ENCODE results near the gene PDAP1.
"Not testable (repeated sequence)": the region's sequence is repeated elsewhere in the genome, so short reads cannot be mapped to it uniquely, and the experiment has no call there.

PDAP1 gene

DNA sequence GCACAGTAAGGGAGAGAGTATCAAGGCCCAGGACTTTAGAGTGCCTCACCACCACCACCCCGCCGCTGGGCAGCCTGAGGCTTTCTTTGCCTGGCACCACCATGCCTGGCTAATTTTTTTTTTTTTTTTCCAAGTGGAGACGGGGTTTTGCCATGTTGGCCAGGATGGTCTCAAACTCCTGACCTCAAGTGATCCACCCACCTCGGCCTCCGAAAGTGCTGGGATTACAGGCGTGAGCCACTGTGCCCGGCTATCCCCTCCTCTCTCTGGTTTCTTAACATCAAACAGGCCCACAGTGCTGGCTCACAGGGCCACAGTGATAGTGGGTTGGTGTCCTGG is 28.7 kb downstream of the PDAP1 start:
- not testable (repeated sequence) for DNase-seq (ENCODE audit: extremely low read depth in 1 of 2, low read depth in 1 of 2)

- DNase-seq (ENCODE audit: extremely low read depth in 1 of 2, low read depth in 1 of 2): no peak
Measured at GRCh38 chr7:99379043-99379577, 29.3 kb downstream of the PDAP1 start.

DNA sequence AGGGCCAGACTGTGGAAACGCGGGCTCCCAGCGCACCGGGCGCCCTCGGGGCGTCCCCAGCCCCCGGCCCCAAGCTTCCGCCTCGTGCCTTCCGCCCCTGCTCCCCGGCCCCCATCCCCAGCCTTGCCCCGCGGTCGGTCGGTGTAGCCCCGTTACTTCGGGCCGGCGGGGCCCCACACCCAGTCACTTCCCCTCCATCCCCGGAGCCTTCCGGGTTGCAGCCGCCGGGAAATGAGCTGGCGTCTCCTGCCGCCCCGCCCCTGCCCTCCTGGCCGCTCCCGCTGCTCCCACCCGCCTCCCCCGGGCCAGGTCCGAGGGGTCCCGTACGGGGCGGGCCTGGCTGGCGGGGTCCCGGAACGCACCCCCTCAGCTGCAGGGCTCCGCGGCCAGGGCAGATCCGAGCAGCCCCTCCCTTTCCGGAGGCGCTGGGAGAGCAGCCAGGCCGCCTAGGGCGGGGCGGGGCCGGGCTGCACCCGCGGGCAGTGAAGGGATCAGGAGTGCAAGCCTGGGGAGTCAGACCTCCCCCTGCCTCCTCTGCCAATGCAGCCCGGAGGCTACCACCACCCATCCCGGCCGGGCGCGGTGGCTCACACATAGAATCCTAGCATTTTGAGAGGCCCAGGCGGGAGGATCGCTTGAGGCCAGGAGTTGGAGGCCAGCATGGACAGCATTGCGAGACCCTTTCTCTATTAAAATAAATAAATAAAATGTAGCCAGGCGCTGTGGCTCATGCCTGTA is 33.2 kb downstream of the PDAP1 start:
- DNase-seq (ENCODE audit: extremely low read depth in 1 of 2, low read depth in 1 of 2): peak in 1 of 2 donors; percentile 40

DNA sequence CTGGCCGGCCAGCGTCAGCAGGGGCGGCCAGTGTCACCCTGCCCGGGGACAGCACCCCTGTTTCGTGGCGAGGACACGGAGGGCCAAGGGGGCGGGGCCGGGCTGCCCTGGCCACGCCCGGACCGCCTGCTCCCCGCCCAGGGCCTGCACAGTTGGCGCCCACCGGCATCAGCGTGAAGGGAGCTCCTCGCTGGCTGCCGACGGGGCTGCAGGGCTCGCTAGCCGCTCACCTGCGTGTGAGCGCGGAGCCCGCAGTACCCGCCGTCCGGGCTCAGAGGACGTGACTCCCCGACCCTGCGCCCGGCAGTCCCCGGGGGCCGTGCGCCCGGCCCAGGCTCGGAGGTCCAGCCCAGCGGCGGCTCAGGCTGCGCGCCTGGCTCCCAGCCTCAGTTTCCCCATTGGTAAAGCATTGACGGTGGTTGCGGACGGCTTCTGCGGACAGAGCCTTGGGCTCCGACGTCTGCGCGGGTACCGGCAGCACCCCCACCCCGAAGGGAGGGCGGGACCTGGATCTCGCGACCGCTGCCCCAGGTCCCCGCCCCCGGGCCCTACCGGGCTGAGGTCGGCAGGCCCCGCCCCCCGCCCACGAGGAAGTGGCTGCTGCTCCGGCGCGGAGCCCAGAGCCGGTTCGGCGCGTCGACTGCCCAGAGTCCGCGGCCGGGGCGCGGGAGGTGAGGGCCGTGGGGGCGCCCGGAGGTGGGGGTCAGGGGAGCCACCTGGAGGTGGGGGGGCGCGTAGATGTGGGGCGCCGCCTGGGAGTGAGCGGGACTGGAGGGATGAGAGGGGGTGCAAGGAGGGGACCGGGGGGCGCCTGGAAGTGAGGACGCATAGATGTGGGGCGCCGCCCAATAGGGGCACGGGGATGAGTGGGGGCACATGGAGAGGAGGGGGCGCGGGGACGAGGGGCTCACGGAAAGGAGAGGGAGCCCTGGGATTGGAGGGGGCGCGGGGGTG is 34.0 kb downstream of the PDAP1 start, which contains the start of gene ARPC1B:
Gene ARPC1B, plus strand, starts transcription at position 620 of the 954 bp plus-strand sequence. CDS start 10,985 bp downstream, outside the sequence.
- peak; percentile 42 to 73 for DNase-seq (ENCODE audit: extremely low read depth in 1 of 2, low read depth in 1 of 2)

DNA sequence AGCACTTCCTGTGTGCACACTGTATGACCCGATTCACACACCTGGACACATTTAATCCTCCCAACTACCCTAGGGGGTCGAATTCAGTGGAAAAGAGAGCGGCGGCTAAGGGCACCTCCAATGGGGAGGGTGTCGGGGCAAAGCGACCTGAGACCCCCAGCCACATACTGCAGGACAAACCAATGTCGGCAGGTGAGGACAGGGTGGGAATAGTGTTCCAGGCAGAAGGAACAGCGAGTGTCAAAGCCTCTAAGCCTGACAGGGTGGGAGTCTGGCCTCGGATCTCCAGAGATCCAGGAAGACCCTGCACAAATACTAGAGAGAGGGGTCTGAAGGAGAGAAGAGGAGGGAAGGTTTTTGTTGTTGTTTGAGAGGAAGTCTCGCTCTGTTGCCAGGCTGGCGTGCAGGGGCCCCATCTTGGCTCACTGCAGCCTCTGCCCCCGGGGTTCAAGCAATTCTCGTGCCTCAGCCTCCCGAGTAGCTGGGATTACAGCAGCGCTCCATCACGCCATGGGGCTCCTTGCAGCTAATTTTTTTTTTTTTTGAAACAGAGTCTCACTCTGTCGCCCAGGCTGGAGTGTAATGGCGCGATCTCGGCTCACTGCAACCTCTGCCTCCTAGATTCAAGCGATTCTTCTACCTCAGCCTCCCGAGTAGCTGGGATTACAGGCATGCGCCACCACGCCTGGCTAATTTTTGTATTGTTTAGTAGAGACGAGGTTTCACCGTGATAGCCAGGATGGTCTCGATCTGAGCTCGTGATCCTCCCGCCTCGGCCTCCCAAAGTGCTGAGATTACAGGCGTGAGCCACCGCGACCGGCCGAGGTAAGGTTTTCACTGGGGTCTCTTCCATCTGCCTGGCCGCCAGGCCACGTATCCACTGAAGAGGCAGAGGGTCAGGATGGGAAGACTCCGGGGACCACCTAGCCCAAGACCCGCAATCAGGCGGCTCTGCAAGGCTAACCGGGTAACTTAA is 35.0 kb downstream of the PDAP1 start:
- no peak for DNase-seq (ENCODE audit: extremely low read depth in 1 of 2, low read depth in 1 of 2)

- DNase-seq (ENCODE audit: extremely low read depth in 1 of 2, low read depth in 1 of 2): no peak
Measured at GRCh38 chr7:99372275-99373090, 35.9 kb downstream of the PDAP1 start.

DNA sequence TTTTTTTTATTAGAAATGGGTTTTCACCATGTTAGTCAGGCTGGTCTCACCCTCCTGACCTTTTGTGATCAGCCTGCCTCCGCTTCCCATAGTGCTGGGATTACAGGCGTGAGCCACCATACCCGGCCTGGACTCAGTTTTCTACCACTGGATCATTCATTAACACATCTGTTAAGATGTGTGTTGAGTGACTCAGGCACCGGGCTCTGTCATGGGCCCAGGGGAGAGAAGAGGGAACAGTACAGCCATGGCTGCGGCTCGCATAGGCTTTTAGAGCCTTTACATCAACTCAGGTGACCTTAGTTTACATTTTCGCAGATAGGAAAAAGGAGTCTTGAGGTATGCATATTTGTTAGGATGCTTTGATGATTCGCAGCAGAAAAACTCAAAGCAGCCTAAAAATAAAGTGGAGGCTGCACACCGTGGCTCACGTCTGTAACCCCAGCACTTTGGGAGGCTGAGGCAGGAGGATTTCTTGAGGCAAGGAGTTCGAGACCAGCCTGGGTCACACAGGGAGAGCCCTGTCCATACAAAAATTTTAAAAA is 36.9 kb downstream of the PDAP1 start:
- no peak for DNase-seq (ENCODE audit: extremely low read depth in 1 of 2, low read depth in 1 of 2)

DNA sequence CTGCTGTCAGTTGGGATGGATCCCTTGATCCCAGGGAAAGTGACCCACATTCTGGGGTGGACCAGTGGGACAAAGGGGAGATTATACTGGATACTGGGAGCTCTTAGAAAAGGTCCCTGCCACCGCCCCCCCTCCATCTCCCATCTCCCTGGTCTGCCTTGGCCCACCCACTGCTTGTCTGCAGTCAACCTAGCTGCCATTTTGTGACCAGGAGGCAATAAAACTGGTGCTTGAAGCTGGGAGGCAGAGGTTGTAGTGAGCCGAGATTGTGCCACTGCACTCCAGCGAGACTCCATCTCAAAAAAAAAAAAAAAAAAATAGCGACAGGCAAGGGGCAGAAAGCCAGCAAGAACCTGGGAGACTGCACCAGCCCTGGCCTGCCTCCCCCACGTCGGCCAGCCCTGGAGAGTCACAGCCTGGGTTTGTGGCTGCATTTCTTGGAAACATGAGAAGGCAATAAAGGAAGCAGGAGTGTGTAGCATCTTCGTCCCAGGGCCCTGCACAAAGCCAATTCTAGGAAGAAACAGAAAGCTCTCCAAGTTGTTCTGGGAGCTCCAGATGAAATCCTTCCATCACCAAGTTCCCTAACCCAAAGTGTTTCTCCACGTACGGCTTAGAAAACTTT is 38.5 kb downstream of the PDAP1 start:
- DNase-seq (ENCODE audit: extremely low read depth in 1 of 2, low read depth in 1 of 2): no peak

DNA sequence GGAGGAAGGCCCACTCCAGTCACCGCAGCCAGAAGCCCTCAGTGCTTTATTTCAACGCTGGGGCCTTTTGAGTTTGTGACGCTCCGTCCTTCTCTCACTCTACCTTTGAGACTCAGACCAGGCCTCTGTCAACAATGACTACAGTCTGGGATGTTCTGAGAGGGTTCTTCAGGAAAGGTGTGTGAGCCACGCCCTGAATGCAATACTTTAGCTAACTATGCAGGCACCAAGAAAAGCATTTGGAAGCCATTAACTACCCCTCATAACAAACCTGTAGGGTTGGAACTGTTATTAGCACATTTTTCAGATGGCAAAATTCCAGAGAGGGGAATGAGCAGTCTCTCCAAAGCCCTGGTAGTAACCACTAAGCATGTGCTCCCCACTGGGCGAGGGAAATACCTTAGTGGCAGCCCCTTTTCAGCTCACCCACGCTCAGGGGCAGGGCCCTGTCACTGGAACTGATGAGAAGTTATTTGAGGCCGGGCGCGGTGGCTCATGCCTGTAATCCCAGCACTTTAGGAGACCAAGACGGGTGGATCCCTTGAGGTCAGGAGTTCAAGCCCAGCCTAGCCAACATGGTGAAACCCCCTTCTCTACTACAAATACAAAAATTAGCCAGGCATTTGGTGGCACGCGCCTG is 39.5 kb downstream of the PDAP1 start:
- no peak for DNase-seq (ENCODE audit: extremely low read depth in 1 of 2, low read depth in 1 of 2)

DNA sequence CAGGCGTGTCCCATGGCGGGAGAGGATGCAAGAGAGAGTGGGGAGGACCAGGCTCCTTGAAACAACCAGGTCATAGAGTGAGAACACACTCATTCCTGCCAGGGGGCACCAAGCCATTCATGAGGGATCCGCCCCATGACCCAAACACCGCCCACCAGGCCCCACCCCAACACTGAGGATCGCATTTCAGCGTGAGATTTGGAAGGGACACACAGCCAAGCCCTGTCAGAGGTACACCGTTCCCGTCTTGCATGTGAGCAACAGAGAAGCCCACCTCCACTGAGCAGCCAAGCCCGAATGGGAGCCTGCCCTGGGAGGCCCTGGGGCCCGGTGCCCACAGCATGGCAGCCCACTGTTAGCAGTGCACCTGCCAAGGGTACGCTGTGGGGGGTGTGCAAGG is 41.8 kb downstream of the PDAP1 start:
- no peak for DNase-seq (ENCODE audit: extremely low read depth in 1 of 2, low read depth in 1 of 2)

- peak in 1 of 2 donors; percentile 61 for DNase-seq (ENCODE audit: extremely low read depth in 1 of 2, low read depth in 1 of 2)
Measured at GRCh38 chr7:99365318-99366141, 42.9 kb downstream of the PDAP1 start.

- no peak for DNase-seq (ENCODE audit: extremely low read depth in 1 of 2, low read depth in 1 of 2)
Measured at GRCh38 chr7:99363286-99363685, 45.1 kb downstream of the PDAP1 start.

- DNase-seq (ENCODE audit: extremely low read depth in 1 of 2, low read depth in 1 of 2): no peak
Measured at GRCh38 chr7:99362801-99363200, 45.6 kb downstream of the PDAP1 start.

DNA sequence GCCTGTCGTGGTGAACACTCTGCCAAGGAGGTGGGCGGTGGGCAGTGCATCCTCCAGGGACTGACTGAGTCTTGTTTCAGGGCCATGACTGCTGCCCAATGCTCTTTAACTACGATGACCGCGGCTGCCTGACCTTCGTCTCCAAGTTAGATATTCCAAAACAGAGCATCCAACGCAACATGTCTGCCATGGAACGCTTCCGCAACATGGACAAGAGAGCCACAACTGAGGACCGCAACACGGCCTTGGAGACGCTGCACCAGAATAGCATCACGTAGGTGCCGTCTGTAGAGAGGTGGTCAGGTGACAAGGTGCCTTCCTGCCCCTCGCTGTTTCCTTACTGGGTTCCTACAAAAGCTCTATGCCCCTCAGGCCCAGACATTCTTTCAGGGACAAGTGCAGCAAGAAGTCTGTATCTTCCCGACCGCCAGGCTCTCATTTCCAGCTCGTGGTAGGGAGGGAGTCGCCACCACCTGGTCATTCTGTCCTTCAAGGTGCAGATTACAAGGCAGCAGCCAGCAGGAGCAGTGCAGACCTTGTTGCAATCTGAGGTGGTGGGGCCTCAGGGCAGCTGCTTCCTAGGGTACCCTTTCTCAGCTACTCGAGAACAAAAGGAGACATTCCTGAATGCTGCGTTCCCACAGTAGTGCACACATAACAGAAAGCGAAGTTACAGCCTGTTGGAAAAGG is 48.8 kb downstream of the PDAP1 start:
- no peak for DNase-seq (ENCODE audit: extremely low read depth in 1 of 2, low read depth in 1 of 2)

DNA sequence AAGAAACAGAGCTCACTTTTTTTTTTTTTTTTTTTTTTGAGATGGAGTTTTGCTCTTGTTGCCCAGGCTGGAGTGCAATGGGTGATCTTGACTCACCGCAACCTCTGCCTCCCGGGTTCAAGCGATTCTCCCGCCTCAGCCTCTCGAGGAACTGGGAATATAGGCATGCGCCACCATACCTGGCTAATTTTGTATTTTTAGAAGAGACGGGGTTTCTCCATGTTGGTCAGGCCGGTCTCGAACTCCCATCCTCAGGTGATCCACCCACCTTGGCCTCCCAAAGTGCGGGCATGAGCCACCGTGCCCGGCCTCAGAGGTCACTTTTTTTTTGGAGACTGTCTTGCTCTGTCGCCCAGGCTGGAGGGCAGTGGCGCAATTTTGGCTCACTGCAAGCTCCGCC is 49.9 kb downstream of the PDAP1 start:
- not testable (repeated sequence) for DNase-seq (ENCODE audit: extremely low read depth in 1 of 2, low read depth in 1 of 2)

- no peak for DNase-seq (ENCODE audit: extremely low read depth in 1 of 2, low read depth in 1 of 2)
Measured at GRCh38 chr7:99357701-99358490, 50.5 kb downstream of the PDAP1 start.

Measured in activated CD8-positive, alpha-beta memory T cell treated with anti-CD3 and anti-CD28 coated beads for 1 hour (primary cell).